HG03469 (cell line): ENCODE measurements around the gene NFKBIA.
"Not testable (repeated sequence)": the region's sequence is repeated elsewhere in the genome, so short reads cannot be mapped to it uniquely, and the experiment has no call there.

Experiments used
- ATAC-seq: cut with Tn5 transposase; IDR thresholded peaks from one replicate; pipeline ENCODE4 v1.9.1; 2021; ENCODE audit warnings: mild to moderate bottlenecking, moderate library complexity, moderate number of reproducible peaks; ENCODE audit not compliant: unreplicated experiment

Gene NFKBIA

DNA sequence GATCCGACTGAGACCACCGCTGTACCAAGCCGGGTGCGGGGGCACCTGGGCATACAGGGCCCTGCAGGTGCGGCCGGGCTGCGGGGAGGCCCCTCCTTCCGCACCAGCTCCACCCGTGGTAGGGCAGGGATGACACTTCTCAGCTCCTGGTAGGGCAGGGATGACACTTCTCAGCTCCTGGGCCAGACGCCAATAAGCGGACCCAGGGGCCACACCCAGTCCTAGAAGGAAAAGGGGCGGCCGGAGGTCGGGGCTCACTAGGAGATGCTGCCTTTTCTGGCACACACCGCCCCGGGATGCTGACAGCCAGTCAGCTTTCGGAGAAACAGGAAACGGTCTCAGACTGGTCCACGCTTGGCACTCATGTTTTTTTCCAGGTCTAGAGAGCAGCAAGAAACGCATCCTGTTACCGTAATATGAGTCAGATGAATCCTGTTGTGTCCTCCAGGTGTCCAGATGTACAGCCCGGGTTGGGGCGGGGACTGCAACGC lies 34.8 kb downstream of the NFKBIA start:
- ATAC-seq = no peak

GRCh38 chr14:35368583-35369392 lies 35.8 kb downstream of the NFKBIA start:
- ATAC-seq = no peak

DNA sequence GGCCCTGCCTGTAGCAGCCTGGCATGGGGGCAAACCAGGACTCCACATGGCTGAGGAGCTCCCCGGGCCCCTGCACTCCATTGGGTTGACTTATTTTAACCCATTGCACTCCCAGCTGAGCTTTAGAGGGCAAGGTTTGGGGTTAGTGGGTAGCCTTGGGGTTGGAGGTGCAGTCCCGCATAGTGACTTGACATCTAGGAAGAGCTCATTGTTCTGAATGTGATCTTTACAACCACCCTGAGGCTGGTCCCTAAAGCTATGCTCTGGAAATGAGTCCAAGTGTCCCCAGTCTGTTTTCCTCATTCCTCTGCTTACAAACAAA lies 36.4 kb downstream of the NFKBIA start:
- no peak for ATAC-seq

DNA sequence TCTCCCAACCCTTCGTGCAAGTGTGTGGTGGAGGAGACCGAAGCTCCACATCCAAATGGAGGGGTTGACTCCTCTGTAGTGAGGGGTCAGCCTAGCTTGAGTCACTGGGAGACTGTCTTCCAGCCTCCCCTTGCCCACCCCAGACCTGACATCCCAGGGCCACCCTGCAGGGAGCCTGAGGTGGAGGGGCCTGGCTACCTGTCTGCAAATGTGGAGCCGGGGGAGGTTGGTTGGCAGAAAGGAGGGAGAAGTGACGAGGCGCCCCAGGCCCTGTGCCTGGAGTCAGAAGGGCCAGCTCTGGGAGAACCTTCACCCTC lies 37.5 kb downstream of the NFKBIA start:
- ATAC-seq = no peak

DNA sequence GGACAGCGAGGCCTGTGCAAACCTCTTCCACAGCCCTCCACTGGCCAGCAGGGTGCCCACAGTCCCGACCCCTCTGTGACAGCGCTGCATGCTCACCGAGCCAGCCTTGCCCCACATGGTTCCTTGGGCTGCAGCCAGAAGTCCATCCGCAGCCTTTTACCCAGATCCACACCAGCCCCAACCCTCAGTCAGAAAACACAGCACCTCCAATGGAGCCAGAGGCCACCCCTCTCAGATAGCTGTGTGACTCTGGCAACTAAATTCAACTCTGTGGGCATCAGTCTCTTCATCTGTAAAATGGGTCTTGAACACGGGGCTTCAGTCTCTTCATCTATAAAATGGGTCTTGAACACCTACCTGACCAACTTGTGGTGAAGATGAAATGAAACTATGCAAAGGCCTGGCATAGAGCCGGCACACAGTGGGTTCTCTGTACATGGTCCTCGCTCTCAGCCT lies 38.0 kb downstream of the NFKBIA start:
- ATAC-seq = no peak

DNA sequence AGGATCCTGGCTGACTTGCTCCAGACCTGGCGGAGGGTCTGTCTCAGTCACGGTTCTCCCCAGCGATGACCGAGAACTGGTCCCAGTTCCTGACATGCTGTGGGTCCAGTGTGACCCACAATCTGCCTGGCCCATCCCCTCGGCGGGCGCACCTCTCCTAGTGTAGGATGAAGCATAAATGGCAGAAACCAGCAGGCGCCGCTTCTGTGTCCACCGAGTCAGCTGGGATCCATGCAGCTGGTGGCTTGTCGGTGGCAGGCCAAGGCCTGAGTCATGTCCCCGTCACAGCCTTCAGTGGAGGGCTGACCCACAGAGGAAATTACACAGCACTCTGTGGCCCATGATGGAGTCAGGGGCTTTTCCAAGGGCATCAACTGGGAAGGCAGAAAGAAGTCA lies 38.5 kb downstream of the NFKBIA start:
- ATAC-seq = no peak

- no peak for ATAC-seq
Observed at GRCh38 chr14:35365130-35366055, 39.2 kb downstream of the NFKBIA start.

DNA sequence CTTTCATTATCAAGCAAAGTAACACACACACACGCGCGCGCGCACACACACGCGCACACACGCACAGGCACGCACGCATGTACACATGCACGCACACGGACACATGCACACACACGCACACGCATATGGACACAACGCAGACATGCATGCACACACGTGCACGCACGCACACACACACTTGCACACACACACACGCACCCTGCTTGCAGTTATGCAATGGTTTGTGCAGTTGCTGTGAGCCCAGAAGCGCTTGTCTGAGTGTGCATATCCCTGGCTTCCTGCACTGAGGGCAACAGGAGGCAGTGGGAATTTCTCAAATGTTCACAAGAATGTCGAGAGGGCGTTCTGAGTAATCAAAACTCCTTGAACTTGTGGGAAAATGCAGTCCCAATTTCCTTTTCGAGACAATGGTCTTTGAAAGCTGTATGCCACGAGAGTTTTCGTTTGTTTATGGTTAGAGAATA lies 41.6 kb downstream of the NFKBIA start:
- ATAC-seq = no peak

DNA sequence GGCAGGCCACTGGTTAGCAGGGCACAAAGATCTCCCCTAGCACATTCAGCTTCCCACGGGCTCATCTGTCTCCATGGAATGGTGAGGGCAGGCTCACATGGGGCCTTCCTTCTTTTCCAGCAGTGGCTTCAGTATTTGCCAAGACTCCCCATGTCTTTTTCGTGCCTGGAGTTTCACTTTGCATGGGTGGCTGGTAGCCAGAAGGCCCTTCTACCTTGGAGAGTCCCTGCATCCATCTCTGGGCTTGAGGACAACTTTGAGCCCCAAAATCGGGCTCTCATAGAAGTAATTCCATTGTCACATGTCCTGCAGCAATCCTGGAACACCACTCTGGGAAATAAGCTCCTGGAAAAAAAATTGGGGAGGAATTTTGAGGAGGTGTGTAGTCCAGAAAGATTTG lies 42.1 kb downstream of the NFKBIA start:
- no peak for ATAC-seq

- ATAC-seq = no peak
Observed at GRCh38 chr14:35361141-35361480, 43.4 kb downstream of the NFKBIA start.

DNA sequence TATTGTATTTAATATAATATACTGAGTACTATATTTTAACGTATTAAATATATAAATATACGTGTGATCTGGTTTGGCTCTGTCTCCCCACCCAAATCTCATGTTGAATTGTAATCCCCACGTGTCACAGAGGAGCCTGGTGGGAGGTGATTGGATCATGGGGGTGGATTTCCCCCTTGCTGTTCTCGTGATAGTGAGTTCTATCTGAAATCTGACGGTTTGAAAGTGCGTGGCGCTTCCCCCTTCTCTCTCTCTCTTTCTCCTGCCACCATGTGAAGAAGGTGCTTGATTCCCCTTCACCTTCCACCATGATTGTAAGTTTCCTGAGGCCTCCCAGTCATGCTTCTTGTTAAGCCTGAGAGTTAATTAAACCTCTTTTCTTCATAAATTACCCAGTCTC lies 44.9 kb downstream of the NFKBIA start:
- not testable (repeated sequence) for ATAC-seq

DNA sequence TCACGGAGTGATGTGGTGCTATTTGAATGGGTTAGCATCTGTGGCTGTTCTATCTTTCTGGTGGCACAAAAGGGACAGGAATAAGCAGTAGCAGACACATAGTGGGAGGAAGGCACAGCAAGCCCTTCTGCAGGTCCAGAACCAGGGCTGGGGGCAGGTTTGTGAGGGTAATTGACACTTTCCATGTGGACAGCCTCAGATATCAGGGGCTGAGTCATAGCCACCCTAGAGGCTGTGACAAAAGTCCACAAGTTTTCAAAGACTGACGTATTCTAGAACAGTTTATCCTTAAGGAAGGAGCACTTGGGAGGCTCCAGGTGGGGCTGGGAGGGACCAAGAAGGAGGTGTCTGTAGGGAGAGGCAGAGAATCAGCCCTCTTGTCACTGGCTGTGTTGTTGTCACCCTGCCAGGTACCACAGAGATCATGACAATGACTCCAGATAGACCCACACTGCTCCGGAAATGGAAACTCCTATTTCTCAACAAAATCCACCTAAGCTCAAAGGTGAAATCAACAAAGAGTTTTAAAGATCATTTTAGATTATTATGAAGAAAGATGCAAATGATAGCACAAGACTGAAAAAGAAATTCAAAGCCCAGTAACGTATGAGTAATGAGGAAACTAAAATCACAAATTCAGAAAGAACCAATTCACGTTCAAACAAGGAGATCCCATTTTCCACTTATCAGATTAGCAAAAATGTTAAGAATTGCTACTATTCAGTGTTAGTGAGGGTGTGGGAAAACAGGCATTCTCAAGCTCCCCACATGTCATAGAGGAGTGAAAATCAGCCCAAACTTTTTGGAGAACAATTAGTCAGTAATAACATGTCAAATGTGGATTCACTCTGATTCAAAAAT lies 48.3 kb downstream of the NFKBIA start:
- no peak for ATAC-seq

DNA sequence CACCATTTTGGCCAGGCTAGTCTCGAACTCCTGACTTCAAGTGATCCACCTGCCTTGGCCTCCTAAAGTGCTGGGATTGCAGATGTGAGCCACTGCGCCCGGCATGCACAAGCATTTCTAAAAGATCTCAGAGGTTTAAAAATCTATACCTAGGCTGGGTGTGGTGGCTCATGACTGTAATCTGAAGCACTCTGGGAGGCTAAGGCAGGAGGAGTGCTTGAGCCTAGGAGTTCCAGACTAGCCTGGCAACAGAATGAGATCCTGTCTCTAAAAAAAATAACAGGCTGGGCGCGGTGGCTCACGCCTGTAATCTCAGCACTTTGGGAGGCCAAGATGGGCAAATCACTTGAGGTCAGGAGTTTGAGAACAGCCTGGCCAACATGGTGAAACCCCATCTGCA lies 49.3 kb downstream of the NFKBIA start:
- ATAC-seq = not testable (repeated sequence)

DNA sequence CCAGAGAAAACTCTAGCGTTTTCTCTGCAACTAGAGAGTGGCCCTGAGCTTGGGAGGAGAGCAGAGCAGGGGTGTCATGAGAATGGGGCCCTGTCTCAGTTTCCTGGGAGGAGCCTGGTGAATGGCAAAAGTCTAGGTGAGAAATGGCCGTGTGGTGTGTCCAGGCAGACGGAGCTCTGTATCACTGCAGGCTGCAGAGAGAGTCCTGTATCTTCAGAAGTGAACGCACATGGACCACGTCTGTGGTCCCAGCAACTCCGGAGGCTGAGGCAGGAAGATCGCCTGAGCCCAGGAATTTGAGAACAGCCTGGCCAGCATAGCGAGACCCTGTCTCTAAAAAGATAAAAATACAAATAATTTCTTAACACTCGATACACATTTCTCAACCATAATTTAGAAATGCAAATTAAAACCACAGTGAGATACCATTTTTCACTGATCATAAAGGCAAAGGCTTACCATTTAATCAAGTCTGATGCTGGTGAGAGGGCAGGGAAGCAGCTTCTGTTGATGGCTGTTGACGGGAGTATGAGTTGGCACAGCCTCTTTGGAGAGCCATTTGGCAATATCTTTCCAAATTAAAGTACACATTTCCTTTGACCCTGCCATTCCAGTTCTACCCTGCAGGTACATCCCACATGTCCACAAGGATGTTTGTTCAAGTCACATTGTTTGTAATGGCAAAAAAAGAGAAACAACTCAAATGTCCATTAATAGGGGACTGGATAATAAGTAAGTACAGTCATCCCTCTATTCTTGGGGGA lies 51.0 kb downstream of the NFKBIA start:
- ATAC-seq = no peak

- ATAC-seq = no peak
Observed at GRCh38 chr14:35352274-35353233, 52.0 kb downstream of the NFKBIA start.

- ATAC-seq = no peak
Observed at GRCh38 chr14:35351897-35352273, 52.7 kb downstream of the NFKBIA start.
